ENCODE measurements around the gene TPSG1. TPM values are rescaled to one million over a fixed set of nuclear protein-coding genes. Genes with fewer than 3 reads are reported as not detected.
"Not testable (repeated sequence)": the region's sequence is repeated elsewhere in the genome, so short reads cannot be mapped to it uniquely, and the experiment has no call there.

Gene TPSG1
- total RNA-seq, 1 donor from 2014 or later: not detected

- not testable (repeated sequence) for DNase-seq
These were observed 5.0 kb upstream of the TPSG1 start, which contains the start of gene TPSB2 for GRCh38 chr16:1230084-1230470. Gene TPSB2 (minus strand): TSS chr16:1230184. CDS start chr16:1229951, 233 bp downstream.

GRCh38 chr16:1229476-1229875 lies 4.4 kb upstream of the TPSG1 start:
- not testable (repeated sequence) for DNase-seq

DNA sequence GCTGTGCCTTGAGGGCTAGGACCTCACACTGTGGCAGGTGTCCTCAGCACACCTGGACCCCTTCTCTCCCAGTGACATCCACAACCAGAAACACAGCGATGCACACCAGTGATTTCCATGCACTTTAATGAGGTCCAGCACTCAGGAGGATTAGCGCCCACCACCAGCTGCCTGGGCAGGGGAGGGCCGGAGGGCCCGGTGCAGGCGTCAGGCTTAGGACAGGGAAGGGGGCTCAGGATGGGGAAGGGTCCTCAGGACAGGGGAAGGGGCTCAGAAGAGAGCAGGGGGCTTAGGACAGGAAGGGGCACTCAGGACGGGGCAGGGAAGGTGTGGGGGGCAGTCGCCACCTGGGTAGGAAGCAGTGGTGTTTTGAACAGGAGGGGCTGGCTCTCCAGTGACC lies 3.2 kb upstream of the TPSG1 start:
- DNase-seq: not testable (repeated sequence)

GRCh38 chr16:1226692-1227091 lies 1.6 kb upstream of the TPSG1 start:
- not testable (repeated sequence) for DNase-seq

GRCh38 chr16:1225728-1226311 lies 752 bp upstream of the TPSG1 start:
- not testable (repeated sequence) for DNase-seq

DNA sequence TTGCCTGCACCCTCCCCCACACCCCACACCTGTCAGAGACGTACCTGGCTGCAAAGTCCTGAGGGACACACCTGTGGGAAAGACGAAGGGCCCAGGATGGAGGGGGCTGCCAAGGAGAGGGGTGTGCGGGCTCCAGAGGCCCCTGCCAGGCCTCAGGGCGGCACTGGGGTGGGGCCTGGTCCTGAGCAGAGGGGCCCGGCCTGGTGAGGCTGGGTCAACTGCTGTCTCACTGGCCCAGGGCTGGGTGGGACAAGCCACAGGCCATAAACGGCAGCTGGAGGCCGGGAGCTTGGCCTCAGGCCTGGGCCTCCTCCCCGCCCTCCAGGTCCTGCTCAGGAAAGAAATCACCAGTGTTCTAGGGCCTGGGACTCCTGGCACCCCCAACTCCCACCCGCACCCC lies 510 bp downstream of the TPSG1 start:
- no peak for DNase-seq

GRCh38 chr16:1223355-1224214 lies 1.5 kb downstream of the TPSG1 start:
- DNase-seq: no peak

DNA sequence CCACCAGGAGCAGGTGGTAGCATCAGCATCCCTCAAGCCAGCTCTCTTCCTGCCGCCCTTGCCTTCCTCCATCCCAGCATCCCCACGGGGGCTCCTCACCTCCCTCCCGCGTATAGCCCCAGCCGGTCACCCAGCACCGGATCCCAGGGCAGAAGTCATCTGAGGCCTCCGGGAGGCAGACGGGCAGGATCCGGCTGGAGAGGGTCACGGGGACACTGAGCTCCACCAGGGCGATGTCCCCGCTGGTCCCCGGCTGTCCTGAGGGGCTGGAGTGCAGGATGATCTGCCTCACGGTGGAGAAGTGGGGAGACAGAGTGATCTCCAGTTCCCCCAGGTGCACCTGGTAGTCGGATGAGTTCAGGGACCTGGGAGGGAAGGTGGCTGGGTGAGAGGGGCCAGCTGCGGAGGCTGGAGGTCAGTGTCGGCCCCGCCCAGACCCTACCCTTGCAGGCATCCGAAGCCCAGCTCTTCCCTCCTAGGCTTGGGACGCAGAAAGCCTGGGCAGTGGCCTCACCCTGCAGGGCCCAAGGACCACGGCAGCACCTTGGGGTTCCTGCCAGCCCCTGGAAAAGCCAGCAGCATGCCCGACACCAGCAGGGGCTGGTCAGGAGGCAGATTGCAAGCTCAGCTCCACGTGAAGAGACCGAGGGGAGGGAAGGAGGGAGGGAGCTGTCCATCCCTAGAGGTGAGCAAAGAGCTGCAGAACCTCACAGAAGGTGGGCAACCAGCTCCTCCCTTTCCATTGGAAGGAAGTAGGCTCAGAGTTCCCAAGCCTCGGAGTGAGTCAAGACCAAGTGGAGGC lies 2.3 kb downstream of the TPSG1 start:
- DNase-seq: no peak

DNA sequence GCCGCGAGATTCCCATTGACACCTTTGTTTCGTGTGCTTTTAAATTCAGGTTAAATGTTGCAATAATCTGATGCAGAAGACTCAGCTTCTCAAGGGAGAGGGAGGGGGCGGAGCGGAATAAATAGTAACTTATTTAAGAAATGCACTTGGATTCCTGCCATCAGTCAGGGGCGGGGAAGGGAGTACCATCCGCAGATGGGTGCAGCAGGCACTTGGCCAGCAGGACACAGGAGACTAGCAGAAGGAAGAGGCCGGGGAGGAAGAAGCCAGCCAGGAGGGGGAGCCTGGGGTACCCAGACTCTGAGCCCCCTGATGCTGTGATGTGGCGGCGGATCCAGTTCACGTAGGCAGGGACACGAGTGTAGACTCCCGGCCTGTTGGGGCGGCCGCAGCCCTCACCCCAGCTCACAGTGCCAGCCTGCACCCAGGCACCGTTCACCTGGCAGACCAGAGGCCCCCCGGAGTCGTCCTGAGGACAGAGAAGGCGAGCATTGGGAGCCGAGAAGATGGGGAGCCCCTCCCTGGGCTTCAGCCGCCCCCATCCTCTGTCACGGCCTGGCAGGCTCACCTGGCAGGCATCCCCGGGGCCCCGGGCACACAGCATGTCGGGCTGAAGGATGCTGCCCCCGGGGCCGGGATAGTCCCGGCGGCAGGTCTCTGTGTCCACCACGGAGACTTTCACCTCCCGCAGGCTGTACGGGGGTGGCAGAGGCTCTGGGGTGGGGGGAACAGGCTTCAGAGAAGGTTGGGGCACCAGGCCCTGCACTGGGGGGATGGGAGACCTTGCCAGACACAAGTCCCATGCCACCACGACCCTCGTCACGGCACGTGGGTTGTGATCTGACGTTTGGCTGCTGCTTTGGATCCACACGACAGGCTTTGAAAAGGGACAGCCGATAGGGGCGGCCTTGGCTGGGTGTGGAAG lies 3.2 kb downstream of the TPSG1 start:
- no peak for DNase-seq

GRCh38 chr16:1220841-1221627 lies 4.0 kb downstream of the TPSG1 start:
- DNase-seq: no peak

DNA sequence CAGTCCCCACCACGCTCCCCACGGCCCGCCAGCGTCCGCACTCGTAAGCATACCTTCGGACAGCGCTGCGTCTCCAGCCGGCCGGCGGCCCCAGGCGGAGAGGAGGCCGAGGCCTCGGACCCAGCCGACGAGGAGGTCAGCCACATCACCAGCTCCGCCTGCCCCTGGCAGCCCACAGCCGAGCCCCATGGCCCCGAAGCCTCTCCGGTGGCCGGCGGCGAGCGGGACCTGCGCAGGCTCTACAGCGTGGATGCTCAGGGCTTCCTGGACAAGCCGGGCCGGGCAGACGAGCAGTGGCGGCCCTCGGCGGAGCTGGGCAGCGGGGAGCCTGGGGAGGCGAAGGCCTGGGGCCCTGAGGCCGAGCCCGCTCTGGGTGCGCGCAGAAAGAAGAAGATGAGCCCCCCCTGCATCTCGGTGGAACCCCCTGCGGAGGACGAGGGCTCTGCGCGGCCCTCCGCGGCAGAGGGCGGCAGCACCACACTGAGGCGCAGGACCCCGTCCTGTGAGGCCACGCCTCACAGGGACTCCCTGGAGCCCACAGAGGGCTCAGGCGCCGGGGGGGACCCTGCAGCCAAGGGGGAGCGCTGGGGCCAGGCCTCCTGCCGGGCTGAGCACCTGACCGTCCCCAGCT lies 4.9 kb downstream of the TPSG1 start:
- DNase-seq: no peak

- no peak for DNase-seq
These were observed 6.0 kb downstream of the TPSG1 start for GRCh38 chr16:1218930-1219611.

DNA sequence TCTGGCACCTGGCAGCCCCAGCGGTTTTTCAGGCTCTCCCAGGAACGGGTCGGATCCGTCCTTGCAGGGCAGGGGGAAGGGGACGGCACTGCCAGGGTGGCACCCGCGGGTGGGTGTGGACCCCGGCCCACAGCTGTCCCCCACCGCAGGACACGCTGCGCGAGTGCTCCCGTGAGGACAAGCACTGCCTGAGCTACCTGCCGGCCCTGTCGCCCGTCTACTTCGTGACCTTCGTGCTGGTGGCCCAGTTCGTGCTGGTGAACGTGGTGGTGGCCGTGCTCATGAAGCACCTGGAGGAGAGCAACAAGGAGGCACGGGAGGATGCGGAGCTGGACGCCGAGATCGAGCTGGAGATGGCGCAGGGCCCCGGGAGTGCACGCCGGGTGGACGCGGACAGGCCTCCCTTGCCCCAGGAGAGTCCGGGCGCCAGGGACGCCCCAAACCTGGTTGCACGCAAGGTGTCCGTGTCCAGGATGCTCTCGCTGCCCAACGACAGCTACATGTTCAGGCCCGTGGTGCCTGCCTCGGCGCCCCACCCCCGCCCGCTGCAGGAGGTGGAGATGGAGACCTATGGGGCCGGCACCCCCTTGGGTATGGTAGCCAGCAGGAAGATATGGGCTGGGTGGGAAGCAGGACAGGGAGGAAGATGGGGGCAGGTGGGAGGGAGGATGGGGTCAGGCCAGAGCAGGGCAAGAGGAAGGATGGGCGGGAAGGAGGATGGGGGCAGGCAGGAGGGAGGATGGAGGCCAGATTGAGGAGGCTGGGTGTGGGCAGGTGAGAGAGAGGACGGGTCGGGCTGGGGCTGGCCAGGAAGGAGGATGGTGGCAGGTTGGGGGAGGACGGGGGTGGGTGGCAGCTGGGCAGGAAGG lies 6.8 kb downstream of the TPSG1 start:
- no peak for DNase-seq

DNA sequence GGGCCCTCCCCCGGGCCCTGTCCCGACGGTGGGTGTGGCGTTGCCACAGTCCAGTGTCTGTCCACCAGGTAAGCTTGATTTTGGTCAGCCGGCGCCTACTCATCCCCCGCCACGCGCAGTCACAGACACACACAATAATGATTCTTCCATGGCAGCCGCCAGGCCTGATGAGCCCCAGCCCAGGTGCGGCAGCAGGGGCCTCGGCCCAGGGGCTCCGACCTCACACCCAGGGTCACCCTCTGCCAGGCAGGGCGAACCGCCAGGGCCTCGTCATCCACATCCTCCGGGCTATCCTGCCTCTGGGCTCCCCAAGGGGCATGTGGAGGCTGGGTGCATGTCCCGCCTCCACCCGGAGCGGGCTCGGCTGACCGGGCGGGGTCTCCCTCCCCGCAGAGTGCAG lies 7.5 kb downstream of the TPSG1 start:
- no peak for DNase-seq

DNA sequence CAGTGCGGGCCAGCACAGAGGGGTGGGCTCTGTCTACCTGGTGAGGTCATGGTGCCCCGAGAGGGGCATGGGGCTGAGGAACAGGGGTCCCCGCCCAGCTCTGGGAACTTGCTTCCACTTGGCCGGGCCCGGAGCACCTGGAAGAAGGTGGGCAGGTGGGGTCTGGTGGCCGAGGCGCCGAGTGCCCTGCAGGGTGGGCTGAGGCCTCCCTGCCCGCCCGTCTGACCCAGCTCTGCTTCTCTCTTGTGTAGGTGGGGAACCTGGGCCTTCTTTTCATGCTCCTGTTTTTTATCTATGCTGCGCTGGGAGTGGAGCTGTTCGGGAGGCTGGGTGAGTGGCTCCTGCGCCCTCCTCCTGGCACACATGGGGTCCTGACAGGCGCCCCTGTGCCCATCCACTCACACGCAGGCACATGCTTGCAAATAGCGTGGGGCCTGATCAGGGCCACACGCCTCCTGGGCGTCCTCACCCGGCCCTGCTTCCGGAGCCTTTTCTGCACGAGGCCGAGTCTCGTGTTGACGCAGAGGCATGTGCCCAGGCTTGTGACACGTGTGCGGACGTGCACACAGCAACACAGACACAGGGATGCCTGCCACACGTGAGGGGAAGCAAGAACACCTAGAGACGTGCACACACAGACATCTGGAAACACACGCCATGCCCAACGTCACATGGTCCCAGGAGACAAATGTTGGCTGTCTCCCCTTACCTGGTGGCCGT lies 8.2 kb downstream of the TPSG1 start:
- DNase-seq: no peak

GRCh38 chr16:1216296-1216619 lies 8.8 kb downstream of the TPSG1 start:
- no peak for DNase-seq

DNA sequence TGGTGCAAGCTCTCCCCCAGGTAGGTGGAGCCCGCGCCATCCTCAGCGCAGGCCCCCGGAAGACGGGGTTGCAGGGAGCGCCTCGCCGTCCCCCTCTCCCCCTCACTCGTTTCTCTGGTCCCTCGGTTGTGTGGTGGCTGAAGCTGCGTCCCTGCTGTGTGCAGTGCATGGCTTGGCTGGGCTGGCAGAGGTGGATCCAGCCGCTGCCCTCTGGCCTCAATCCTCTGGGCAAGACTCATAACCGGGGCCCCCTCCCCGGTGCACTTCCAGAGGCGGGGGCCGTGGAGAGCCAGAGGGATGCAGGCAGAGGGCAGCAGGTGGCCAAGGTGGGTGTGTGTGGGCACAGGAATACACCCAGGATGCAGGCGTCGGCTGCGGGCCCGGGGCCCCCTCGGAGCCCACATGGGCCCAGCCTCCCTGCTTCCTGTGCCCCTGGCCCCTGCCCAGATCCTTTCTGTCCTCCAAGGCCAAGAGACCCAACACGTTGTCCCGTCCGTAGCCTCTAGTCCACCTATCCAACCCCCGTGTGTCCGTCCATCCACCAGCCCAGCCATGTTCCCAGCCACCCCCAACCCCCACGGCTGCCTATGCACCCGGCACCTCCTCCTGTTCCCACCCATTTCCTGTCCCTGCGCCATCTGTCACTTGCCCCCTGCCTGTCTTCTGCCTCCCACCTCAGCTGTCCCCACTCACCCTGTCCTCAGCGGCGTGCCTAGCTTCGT lies 9.3 kb downstream of the TPSG1 start:
- DNase-seq: no peak

GRCh38 chr16:1214719-1215118 lies 10.3 kb downstream of the TPSG1 start:
- DNase-seq: no peak
